HG03342 (cell line): ENCODE data around the gene PTCD3.

Source experiments
- ATAC-seq: cut with Tn5 transposase; IDR thresholded peaks from one replicate; pipeline ENCODE4 v1.9.1; 2021; ENCODE audit warnings: mild to moderate bottlenecking, moderate library complexity; ENCODE audit not compliant: unreplicated experiment

The PTCD3 gene

DNA sequence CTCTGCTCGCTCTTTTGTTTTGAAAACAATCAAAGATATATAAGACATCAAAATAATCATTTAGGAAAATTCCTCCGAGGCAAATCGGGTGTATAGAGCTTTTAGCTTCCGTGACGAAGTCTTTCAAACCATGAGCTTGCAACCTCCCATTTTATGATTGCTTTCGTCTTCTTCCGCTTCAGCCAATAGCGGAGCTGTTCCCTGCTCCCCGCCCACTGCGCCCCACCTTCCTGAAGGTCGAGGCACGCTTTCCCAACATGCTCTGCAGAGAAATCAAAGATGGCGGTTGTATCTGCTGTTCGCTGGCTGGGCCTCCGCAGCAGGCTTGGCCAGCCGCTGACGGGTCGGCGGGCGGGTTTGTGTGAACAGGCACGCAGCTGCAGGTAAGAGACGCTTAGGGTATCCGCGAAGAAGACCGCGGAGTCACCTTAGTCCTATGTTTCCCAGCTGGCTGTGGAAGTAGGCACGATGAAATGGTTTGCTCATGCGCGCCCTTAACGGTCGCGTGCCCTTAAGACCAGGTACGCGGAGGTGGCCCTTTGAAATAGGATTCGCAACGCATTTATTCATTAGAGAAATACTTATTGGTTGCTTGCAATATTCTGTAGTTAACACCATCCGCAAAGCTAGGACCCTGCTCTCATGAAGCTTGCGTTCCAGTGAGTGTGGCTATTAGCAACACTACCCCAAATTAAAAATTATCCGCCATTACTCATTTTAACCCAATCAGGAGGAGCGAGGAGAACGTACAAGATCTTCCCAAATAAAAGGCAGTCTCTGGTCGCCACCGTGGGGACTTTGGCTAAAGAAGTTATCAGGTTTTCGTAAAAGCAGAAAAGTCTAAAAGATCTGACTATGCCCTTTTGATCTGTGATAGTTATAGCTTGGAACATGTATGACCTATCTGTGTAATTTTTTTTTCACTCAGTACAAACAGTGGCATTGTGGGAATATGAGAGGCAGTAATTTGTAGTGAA, at the start of gene PTCD3:
PTCD3 (plus strand) TSS at position 267 of the 977 bp plus-strand sequence; CDS start at position 280, 13 bp downstream.
- peak; percentile 88 for ATAC-seq

DNA sequence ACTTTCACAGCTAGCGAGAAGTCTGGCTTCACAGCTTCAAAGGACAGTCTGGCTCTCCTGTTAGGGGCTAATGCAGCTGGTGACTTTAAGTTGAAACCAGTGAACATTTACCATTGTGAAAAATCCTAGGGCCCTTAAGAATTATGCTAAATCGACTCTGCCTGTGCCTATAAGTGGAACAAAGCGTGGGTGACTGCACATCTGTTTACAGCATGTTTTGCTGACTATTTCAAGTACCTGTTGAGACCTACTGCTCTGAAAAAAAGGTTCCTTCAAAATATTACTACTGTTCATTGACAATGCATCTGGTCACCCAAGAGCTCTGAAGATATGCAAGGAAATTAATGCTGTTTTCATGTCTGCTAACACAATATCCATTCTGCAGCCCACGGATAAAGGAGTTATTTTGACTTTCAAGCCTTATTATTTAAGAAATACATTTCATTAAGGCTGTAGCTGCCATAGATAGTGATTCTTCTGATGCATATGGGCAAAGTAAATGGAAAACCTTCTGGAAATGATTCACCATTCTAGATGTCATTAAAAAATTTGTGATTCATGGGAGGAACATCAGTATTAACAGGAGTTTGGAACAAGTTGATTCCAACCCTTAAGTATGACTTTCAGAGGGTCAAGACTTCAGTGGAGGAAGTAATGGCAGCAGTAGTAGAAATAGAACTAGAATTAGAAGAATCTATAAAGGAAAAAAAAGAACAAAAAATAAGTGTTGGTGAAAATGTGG, 49.3 kb upstream of the PTCD3 start:
- no peak for ATAC-seq

DNA sequence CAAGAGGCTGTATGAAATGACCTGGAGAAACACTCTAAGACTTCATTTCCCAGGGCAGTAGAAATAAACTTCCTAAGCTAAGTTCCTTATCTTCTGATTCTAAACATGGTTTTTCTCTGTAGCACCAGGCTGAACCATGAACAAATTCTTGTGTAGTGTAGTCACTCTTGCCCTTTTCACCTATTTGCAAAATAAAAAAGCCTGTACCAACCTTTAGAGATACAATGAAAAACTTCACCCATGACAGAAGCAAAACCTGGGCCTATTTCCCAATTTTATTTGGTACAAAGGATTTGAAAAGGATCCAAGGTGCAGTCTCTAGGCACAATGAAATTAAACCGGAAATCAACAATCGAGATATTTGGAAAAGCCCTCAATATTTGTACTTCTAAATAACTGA, 44.0 kb upstream of the PTCD3 start:
- no peak for ATAC-seq

DNA sequence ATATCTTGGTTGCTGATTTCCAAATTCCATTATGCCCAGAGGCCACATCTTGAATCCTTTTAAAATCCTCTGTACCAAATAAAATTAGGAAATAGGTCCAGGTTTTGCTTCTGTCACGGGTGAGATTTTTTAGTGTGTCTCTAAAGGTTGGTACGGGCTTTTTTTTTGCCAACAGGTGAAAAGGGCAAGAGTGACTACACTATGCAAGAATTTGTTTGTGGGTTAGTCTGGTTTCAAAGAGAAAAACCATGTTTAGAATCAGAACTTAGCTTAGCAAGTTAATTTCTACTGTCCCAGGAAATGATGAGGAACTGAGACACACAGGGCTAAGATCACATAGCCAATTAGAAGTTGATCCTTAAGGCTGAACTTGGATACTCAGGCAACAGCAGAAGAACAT, 42.0 kb upstream of the PTCD3 start:
- ATAC-seq: no peak

DNA sequence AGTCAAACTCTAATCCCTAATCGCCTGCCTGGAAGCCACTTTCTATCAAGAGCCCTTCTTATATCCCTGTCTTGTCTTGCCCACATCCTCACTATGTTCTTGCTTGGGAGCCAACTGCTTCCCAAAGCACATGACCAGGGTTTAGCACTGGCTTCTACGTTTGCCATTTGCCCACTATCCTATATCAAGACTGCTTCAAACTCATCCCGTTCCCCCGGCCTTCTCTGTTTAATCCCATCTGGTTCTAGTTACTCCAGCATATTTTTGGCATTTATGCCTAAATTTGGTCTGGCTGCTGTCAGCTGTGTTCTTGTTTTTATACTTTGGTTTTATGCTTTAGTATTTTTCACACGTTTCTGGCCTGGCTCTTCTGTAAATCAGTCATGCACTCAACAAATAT, 40.5 kb upstream of the PTCD3 start:
- ATAC-seq: no peak

DNA sequence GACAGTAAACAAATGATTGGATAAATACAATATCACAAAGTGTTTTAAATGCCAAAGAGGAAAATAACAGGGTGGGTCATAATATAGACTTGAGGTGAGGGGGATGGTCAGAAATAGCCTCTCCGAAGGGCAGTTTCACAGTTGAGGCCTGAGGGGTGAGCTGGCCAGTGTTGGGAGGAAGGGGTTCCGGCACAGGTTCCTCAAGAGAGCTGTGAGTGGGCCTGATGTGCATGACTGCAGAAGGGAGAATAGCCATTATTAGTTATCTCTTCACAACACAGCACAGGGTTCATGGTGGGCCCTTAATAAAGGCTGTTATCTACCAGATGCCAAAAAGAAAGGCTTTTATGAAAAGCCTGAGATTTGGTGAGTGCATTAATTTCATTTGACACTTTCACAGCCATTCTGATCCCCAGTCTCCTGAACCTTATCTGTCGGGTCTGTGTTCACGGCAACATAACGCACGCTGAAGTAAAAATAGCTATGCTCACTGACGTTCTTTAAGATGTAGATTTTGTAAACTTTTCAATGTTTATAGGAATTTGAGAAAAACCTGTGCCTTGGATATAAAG, 39.9 kb upstream of the PTCD3 start:
- no peak for ATAC-seq

DNA sequence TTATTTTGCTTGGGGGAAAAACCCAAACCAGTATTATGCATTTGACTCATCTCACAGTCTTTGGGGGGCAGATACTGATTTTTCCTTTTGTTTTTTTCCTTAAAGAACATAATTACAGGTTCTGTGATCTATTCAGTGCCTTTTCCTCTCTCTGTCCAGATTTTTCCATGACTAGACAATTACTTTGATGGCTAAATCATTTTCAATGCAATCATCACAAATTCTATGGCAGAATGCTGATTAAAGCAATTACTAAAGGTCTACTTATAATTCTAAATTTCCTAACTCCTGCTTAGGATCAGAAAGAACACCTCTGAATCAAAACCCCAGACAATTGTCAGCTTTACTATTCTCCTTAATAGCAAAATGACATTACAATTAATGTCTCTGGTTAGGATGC, 39.1 kb upstream of the PTCD3 start:
- no peak for ATAC-seq

DNA sequence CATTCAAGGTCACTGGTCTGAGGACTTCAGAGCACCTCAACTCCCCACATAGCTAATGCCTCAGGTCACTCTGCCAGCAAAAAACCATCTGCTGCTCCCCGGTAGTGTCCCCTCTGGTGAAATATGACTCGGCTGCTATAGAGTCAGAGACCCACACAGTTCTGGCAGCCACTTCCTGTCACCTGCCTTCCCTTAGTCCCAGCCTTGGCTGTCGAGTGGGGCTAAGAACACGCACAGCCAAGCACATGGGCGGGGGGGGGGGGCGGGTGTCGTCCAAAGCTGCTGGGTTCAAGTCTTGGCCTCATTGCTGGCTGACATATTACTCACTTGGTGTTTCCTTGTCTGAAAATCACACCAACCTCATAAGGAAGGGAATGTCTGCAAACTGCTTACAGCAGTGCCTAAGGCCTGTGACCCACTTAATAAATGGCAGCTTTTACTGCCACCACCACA, 37.9 kb upstream of the PTCD3 start:
- ATAC-seq: no peak

DNA sequence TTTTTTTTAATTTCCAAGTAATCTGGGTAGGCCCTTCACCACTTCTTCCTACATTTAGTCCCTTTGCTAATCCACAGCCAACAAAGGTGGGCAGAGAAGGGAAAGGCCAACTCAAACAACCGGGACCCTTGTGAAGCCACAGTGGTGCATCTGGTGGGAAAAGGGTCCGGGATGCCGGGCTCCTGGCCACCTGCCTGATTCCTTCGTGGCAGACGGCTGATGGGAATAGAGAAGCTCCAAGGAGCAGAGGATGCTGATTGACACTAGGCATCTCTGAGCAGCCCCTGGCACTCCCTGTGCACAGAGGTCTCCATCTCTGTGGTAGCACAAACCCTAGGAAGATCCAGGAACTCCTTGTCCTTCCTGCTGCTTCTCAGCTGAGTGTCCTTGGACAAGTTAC, 37.4 kb upstream of the PTCD3 start:
- ATAC-seq: no peak

DNA sequence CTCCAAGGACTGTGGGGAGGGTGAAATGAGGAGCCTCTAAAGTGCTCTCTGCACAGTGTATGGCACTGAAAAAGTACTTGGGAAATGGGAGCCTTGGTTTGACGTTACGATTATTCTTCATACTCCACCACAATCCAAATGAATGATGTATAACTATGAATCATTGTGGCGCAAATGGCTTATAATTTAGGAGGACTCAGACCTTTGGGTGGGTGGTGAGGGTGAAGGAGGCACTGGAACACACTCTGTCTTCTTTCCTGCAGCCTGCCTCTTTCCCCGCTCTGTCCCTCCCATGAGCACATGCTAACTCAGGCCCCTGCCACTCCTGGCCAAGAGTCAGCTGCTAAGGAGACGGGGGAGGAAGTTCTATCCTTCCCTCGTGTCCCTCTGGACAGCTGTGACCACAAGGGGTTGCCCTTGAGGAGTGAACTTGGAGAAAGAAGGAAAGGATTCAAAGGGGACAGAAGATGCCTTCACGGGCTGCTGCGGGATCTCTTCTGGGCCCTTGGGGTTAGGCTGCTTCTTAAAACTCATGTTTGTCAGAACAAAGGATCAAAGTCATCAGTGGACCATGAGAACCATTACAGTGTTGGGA, 36.8 kb upstream of the PTCD3 start:
- no peak for ATAC-seq

DNA sequence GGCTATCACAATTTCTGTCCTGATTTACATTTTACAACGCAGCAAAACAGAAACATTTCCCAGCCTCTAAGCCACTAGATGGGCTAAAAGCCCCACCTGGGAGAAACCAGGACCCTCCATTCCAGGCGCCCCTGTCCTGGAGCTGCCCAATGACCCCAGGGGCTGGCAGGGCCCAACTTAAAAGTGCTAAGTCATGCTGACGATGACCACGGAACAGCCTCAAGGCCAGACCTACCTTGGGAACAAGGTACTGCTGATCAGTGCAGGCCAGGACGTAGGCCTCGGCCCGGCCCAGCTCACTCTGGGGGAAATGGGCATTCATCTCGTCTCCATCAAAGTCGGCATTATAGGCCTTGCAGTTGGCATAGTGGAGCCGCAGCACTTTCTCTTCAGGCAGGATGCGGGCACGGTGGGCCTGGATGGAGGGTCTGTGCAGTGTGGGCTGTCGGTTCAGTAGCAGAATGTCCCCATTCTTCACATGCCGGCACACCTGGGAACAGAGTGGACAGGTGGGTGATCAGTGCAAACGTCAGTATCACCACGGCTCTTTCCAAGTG, 36.2 kb upstream of the PTCD3 start:
- no peak for ATAC-seq

DNA sequence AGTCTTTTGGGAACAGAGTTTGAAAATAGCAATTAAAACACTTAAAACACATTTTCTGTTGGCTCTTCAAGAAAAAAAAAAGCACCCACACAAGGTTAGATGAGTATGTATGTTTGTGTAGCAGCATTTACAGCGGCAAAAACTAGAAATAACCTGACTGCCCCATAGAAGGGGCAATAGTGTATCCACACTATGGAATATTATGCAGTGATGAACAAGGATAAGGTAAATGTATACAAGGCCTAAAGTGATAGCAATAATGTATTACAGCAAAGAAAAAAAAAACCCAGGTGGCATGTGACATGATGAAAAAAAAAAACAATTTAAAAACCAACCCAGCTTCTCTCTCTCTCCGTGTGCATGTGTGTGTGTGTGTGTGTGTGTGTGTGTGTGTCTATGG, 35.2 kb upstream of the PTCD3 start:
- no peak for ATAC-seq

DNA sequence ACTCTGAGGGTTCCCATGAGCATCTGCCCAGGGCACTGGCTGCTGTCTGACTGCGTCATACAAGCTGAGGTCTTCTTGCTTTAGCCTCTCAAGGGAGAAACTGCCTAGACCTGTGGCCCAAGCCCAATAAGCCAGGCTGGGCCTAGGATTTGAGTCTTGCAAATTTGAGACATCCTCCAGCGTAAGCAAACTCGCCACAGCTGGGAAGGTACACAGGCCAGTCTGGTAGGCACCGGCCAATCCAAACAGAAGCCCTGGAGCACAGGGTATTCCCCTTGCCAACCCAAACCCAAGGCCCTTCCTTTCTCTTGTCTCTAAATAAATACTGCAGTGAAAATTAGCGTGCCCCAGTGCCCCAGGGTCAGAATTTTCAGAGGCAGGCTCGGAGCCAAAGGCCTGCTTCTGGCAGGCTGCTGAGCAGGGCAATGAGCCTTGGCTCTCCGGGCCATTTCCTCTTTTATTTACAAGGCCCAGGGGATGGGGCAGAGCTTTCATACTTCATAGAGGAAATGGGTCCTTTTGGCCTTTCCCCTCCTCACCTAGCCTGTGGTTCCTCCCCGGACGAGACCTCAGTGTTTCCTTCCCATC, 33.7 kb upstream of the PTCD3 start:
- ATAC-seq: peak; percentile 62

DNA sequence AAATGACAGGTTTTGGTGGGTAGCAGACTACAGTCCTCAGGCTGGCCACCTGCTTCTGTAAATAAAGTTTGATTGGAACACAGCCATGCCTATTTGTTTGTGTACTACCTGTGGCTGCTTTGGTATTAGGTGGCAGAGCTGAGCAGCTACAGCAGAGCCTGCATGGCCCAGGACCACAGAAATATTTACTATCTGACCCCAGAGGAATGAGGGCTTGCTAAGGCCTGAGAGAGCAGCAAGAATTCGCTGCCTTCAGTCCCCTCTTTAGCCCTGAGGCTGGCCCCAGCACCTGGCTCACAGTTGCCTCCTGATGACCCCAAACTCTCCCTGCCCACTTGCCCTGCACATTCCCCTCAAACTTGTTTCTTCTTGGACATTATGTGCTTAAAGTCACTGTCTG, 32.8 kb upstream of the PTCD3 start:
- ATAC-seq: no peak

DNA sequence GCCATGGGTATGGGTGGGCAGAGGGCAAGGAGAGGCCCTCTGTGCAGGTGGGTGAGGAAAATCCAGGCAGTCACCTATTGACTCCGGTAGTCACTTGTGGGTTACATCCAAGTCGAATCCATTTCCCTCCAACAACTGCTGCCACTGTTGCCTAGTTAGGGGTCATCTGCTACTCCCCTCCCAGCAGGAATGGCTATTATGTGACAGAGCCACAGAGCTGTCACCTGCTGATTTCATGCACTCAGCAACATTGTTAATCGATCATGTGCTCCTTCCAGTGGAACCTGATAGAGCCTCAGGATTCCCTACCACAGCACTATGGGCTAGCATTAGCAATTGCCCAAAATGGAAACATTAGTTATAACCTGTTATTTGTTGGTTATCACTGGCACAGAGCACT, 31.8 kb upstream of the PTCD3 start:
- ATAC-seq: no peak

DNA sequence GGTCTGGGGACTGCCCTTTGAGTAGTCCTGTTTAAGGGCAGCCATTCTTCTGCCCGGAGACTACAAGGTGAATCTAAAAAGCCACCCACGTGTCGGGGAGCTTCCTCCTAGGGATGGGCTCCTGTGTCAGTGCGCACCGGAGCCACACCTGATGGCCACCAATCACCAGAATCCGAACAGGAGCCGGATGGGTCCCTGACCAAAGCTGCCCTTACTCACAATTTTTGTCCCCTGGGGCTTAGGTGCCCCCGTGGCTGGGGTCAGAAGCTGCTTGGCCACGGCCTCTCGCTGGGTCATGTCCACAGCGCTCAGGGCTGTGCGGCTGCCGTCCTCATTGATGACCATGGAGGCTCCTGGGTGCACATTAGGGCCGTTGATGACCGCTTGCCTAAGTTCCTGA, 31.2 kb upstream of the PTCD3 start:
- no peak for ATAC-seq

DNA sequence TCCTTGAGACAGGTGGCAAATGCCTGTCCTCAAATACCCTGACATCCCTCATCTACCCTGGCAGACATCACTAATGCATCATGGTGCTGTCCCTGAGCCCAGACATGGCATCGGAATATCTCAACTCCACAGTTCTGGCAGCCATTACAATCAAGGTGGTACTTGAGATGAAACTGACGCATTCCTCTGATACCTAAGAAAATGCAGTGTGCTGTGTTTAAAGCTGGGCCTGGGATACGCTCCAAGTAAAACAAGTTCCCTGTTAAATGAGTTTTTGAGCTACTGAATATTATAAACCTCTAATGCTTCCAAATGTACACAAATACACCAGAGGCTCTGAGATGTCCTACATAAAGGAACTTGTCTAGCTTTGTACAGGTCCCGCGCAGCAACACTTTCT, 30.1 kb upstream of the PTCD3 start:
- ATAC-seq: no peak

DNA sequence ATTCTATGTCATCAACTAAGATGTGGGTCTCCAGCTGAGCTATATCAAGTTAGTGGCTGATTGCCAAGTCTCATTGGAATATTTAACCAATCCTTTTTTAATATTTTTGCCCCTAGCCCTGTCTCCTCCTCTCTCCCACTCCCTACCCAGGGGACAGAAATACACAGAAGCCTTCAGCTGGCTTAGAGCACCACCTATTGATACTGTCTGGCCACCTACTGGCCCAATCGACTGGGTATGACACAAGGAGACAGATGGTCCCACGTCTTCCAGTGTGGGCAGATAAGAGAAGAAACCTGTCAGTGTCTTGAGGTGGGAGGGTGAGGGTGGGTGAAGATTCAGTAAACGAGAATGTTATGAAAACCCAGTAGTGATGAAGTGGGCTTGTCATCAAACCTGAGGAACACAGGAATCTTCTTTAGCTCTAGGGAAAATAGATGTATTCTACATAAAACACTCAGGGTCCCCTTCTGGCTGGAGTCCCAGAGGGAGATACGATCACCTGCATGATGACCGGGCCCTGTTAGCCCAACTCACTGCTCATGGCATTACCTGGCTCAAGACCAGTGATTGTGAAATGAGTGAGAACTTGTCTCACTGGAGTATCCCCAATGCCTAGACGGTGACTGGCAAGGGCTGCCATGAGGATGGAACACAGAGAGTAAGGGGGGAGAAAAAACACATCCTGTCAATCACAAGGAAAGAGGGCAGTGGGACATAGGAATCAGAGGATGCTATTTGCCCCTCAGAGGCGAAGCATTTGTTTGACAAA, 27.1 kb upstream of the PTCD3 start:
- ATAC-seq: no peak

DNA sequence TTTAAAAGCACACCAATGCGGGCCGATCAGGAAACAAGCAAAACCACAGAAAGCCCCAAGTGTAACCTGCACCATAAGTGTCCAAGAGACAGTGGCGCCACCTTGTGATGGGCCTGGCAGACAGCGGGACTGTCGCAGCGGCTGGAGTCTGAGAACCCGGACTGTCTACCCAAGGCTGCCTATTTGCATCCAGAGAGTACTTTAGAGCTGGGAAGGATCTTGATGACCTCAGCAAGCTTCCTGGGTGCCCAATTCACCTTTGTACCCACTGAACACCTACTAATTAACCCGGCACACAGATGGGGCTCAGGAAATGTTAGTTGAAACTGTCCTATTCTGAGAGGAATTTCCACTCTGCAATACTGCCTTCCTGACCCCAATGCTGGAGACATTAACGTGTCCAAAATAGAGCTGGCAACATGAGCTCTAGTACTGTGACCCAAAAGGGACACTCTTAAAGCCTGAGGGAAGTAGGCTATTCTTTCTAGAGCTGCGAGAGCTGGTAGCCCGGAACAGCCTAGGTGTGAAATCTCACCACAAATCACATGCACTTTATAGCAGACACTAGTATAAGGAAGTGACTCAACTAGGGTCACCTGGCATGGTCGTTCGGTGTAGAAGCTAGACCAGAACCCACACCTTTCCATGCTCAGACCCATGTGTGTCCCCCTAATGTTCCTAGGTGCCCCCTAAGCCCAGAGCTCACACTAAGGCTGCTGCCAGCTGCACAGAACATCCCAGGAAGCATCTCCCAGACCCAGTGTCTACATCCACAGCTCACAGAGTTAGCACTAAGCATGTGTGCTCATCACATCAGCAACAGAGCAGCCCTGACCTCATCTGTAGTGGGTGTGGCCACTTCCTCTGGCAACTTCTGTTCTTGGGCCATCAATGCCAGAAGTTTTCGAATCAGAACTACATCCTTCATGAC, 25.8 kb upstream of the PTCD3 start:
- ATAC-seq: peak; percentile 75
